MM.1S (cell line): ENCODE measurements around the gene EIF4E.
"Not testable (repeated sequence)": the region's sequence is repeated elsewhere in the genome, so short reads cannot be mapped to it uniquely, and the experiment has no call there.

Experiments used
- DNase-seq: peaks from one replicate; pipeline ENCODE4 v3.0.0-alpha.2; 2015
- H2AFZ ChIP-seq: fragments of 300-600 bp; sonication (generic); 2 replicates; pipeline ENCODE4 v1.6.0; 2016; ENCODE audit warnings: antibody characterized with exemption, low read length
- H3F3A ChIP-seq: fragments of 300-600 bp; sonication (generic); 2 replicates; pipeline ENCODE4 v1.6.1; 2016; ENCODE audit warnings: mild to moderate bottlenecking, antibody characterized with exemption, low read length, moderate library complexity, mixed read lengths; ENCODE audit not compliant: insufficient read depth
- H3K27ac ChIP-seq: fragments of 300-600 bp; sonication (generic); 2 replicates; pipeline ENCODE4 v1.5.1; 2016; ENCODE audit warnings: mild to moderate bottlenecking, low read length
- H3K27me3 ChIP-seq: fragments of 300-600 bp; sonication (generic); replicated peaks from 2 replicates; pipeline ENCODE4 v1.6.0; 2016; ENCODE audit warnings: low read length; ENCODE audit not compliant: insufficient read depth
- H3K36me3 ChIP-seq: fragments of 300-600 bp; sonication (generic); replicated peaks from 2 replicates; pipeline ENCODE4 v1.6.1; 2016; ENCODE audit warnings: mild to moderate bottlenecking, low read length, mixed read lengths; ENCODE audit not compliant: insufficient read depth
- H3K4me1 ChIP-seq: fragments of 300-600 bp; sonication (generic); 2 replicates; pipeline ENCODE4 v1.6.1; 2016; ENCODE audit warnings: low read length, mixed read lengths
- H3K4me2 ChIP-seq: fragments of 300-600 bp; sonication (generic); 2 replicates; pipeline ENCODE4 v1.6.0; 2016; ENCODE audit warnings: low read depth, low read length
- H3K4me3 ChIP-seq: fragments of 300-600 bp; sonication (generic); 2 replicates; pipeline ENCODE4 v1.5.1; 2016; ENCODE audit warnings: low read length, mixed read lengths
- H3K79me2 ChIP-seq: fragments of 300-600 bp; sonication (generic); 2 replicates; pipeline ENCODE4 v1.6.1; 2016; ENCODE audit warnings: mixed run types, low read length, mixed read lengths
- H3K9ac ChIP-seq: fragments of 300-600 bp; sonication (generic); 2 replicates; pipeline ENCODE4 v1.6.1; 2016; ENCODE audit warnings: low read length, mixed read lengths
- H3K9me2 ChIP-seq: fragments of 300-600 bp; sonication (generic); replicated peaks from 2 replicates; pipeline ENCODE4 v1.6.1; 2016; ENCODE audit warnings: mild to moderate bottlenecking, low read length, mixed read lengths; ENCODE audit not compliant: insufficient read depth
- H3K9me3 ChIP-seq: fragments of 300-600 bp; sonication (generic); replicated peaks from 2 replicates; pipeline ENCODE4 v1.6.1; 2016; ENCODE audit warnings: mild to moderate bottlenecking, low read length, mixed read lengths; ENCODE audit not compliant: insufficient read depth
- H4K20me1 ChIP-seq: fragments of 300-600 bp; sonication (generic); 2 replicates; pipeline ENCODE4 v1.6.1; 2016; ENCODE audit warnings: mild to moderate bottlenecking, low read length, moderate library complexity, mixed read lengths; ENCODE audit not compliant: insufficient read depth
- CTCF ChIP-seq: fragments of 300-600 bp; sonication (generic); IDR thresholded peaks from 2 replicates; pipeline ENCODE4 v1.5.1; 2016; ENCODE audit warnings: antibody characterized with exemption, low read length, mixed read lengths
- EZH2 ChIP-seq: fragments of 300-600 bp; sonication (generic); optimal IDR thresholded peaks from 2 replicates; pipeline ENCODE3; 2017; ENCODE audit warnings: low read depth, mild to moderate bottlenecking, antibody characterized with exemption, low read length, mixed read lengths
- EZH2phosphoT487 ChIP-seq: fragments of 300-600 bp; sonication (generic); IDR thresholded peaks from 2 replicates; pipeline ENCODE4 v1.6.1; 2018; ENCODE audit warnings: antibody characterized with exemption, low read length

EIF4E gene

GRCh38 chr4:98833384-98833783 lies 95.5 kb downstream of the EIF4E start:
- no peaks in the 10 kb centered on the region for H4K20me1 ChIP-seq
- H3K4me3 ChIP-seq, result no peak overlapping the region
- H2AFZ ChIP-seq, result no peak overlapping the region
- no peak overlapping the region for H3K27ac ChIP-seq
- H3K9me2 ChIP-seq, result no peaks in the 10 kb centered on the region
- no peak for TF ChIP-seq EZH2
- no peak for TF ChIP-seq EZH2phosphoT487
- no peak for TF ChIP-seq CTCF
- H3F3A ChIP-seq, result no peaks in the 10 kb centered on the region
- no peaks in the 10 kb centered on the region for H3K9me3 ChIP-seq
- no peak overlapping the region for H3K4me2 ChIP-seq
- no peak for DNase-seq
- H3K36me3 ChIP-seq, result no peaks in the 10 kb centered on the region
- no peaks in the 10 kb centered on the region for H3K4me1 ChIP-seq
- no peaks in the 10 kb centered on the region for H3K27me3 ChIP-seq
- H3K79me2 ChIP-seq, result no peaks in the 10 kb centered on the region
- no peak overlapping the region for H3K9ac ChIP-seq

DNA sequence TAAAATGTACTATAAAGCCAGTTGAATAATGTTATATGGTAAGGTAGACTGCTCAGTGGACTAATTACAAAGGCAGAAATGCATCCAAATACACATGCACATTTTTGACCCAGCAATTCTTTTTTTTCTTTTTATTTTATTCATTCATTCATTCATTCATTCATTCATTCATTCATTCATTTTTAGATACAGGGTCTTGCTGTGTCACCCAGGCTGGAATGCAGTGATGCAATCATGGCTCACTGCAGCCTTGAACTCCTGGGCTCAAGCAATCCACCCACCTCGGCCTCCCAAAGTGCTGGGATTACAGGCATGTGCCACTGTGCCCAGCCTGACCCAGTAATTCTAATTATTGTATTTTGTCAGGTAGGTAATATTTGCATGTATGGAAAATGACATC lies 97.9 kb downstream of the EIF4E start:
- not testable (repeated sequence) for H3K36me3 ChIP-seq, H3K9me2 ChIP-seq, H4K20me1 ChIP-seq

More for the DNA sequence above, 97.9 kb downstream of the EIF4E start:
- H3F3A ChIP-seq, H3K79me2 ChIP-seq, DNase-seq, H3K4me3 ChIP-seq, H3K27ac ChIP-seq, H3K27me3 ChIP-seq, H3K4me1 ChIP-seq, H2AFZ ChIP-seq, H3K9ac ChIP-seq, H3K9me3 ChIP-seq, H3K4me2 ChIP-seq: not testable (repeated sequence)
